GM18909 (cell line): ENCODE results near the gene ATG9A.
"Not testable (repeated sequence)": the region's sequence is repeated elsewhere in the genome, so short reads cannot be mapped to it uniquely, and the experiment has no call there.

Source experiments
- ATAC-seq: cut with Tn5 transposase; IDR thresholded peaks from one replicate; pipeline ENCODE4 v1.9.1; 2021; ENCODE audit warnings: mild to moderate bottlenecking; ENCODE audit not compliant: unreplicated experiment, poor library complexity

The ATG9A gene, protein sequence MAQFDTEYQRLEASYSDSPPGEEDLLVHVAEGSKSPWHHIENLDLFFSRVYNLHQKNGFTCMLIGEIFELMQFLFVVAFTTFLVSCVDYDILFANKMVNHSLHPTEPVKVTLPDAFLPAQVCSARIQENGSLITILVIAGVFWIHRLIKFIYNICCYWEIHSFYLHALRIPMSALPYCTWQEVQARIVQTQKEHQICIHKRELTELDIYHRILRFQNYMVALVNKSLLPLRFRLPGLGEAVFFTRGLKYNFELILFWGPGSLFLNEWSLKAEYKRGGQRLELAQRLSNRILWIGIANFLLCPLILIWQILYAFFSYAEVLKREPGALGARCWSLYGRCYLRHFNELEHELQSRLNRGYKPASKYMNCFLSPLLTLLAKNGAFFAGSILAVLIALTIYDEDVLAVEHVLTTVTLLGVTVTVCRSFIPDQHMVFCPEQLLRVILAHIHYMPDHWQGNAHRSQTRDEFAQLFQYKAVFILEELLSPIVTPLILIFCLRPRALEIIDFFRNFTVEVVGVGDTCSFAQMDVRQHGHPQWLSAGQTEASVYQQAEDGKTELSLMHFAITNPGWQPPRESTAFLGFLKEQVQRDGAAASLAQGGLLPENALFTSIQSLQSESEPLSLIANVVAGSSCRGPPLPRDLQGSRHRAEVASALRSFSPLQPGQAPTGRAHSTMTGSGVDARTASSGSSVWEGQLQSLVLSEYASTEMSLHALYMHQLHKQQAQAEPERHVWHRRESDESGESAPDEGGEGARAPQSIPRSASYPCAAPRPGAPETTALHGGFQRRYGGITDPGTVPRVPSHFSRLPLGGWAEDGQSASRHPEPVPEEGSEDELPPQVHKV

DNA sequence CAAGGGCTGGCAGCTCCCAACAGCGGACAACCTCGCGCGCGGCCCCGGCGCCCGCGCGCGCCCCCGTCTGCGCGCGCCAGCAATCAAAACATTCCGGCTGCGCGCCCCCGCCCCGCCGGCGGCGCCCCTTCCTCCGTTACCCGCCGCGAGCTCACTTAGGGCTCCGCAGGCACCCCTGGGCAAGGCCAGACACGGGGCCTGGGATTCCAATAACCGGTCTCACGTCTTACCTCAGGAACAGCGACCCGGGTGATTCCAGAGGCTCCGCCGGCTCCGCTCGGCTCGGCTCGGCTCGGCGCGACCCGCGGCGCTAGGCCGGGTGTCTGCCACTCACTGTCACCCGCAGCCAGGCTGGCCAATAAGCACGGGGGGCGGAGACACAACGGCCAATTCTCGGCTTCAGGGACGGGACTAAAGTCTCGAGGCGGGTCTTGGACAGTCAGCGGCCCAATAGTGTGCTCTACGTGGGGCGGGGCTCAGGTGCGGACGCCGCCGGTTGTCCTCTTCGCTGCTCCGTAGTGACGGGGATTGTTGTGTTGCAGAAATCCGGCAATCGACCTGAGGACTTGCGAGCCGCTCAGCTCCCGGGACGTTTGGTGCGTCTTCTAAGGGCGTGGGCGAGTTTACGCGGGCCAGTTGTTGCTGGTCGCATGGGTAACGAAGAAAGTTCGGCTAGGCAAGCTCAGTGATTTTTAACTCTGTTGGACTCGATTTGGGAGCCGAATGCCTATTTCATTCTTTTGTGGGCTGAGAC lies at the start of gene ATG9A, which contains the start of gene ANKZF1:
ATG9A (minus strand) TSS at position 332 of the 754 bp plus-strand sequence. CDS start 1,612 bp downstream, outside the sequence.
ANKZF1 (plus strand) TSS at position 502 of the 754 bp plus-strand sequence. CDS start 452 bp downstream, outside the sequence.
- ATAC-seq, result peak; percentile 97

DNA sequence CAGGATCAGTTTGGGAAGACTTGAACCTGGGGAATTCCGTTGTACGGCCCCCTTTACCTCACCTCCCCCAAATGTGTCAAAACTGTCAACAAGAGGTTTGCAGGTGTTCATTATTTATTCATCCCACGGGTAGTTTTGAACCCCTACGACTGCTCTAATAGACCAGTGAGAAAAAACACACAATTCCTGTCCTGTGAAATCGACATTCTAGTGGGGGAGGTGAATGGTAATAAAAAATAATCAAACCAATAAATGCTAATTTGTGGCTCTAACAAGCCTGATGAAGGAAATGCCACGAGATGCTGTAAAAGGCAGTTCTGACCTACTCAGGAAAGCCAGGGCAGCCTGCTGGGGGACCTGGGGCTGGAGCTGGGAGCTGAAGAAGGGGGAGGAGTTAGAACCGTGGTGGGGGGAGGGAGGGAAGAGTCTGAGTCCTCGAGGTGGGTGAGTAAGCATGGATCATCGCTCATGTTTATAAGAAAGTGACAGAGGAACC lies 49.3 kb upstream of the ATG9A start:
- no peak for ATAC-seq

DNA sequence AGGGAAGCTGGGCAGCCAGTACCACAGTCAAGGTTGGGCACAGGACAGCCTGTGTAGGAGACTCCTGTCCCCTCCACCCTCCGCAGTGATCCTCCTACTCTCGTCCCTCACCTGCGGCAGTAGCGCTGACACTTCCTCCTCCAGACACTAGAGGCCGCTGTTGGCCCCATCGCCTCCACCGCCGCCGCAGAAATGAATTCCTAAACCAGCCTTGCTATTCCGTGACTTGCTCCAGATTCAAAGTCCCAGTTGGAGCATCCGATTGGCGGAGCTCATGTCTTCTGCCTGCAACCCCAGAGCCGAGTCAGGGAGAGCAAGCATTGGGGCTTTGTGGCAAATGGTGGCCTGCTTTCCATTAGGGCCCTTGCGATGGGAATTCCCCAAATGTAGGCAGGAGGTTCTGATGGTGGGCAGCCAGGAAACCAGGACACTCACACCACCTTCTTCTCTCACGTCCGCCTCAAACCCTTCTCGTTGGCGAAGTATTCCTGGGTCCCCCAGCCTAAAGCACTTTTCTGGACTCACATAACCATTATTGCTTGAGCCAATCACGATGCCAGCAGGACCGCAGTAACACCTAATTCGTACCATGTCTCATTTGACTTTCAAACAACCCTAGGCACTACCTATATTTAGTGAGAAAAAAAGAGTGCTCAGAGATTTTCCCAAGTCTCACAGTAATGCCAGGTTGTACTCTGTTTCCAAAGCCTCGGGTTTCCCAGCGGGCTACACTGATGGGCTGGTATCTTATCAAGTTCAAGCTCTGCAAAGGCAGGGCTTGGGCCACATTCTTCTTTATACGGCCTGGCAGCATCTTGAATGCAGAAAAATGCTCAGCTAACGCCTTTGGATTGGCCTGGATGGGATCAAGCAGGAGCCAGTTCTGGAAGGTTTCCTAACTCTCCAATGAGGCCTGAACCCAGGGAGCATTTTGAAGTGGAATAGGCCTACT lies 48.5 kb upstream of the ATG9A start:
- ATAC-seq, result peak; percentile 28

GRCh38 chr2:219274361-219274921 lies 45.0 kb upstream of the ATG9A start:
- no peak for ATAC-seq

DNA sequence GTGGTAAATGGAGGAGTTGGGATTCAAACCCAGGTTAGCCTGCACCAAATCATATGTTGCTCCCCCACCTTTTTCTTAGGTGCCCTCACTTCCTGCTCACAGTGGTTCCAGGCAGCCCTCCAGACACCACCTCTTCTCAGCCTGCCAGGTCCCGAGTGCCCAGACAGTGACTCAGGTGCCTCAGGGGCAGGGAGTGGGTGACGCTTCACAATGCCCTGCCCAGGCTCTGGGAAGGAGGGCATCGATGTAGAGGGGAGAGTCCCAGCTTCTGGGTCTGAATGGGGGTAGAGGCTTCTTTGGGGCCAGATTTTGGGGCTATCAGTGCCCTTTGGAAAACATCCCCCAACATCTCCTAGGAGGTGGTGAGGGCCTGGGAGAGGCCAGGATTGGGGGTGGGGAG lies 44.5 kb upstream of the ATG9A start:
- ATAC-seq, result no peak

DNA sequence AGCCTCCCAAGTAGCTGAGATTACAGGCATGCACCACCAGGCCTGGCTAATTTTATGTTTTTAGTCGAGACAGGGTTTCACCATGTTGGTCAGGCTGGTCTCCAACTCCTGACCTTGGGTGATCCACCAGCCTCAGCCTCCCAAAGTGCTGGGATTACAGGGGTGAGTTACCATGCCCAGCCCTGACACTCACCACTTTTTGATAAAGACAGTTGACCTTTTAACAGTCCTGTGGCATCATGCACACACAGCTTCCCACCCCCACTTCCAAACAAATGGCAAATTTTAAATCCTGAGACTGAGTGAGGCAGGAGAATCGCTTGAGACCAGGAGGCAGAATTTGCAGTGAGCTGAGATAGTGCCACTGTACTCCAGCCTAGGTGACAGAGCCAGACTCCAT lies 43.6 kb upstream of the ATG9A start:
- no peak for ATAC-seq

DNA sequence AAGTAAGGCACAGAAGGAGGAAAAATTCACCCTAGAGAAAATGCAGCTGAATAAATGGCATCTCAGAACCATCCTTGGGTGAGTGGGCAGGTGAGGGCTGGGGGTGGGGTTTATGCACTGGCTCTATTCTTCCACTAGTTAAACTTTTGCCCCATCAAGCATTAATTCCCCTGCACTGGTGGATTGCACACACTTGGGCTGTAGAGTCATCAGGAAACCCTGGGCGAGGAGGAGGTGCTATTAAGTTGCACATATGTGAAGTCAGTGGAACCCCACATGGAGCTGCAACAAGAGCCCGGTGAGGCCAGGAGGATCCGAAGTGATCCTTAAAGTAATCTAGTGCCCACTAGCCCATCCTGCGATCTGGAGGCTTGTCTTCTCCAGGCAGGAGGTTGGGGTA lies 42.9 kb upstream of the ATG9A start:
- no peak for ATAC-seq

DNA sequence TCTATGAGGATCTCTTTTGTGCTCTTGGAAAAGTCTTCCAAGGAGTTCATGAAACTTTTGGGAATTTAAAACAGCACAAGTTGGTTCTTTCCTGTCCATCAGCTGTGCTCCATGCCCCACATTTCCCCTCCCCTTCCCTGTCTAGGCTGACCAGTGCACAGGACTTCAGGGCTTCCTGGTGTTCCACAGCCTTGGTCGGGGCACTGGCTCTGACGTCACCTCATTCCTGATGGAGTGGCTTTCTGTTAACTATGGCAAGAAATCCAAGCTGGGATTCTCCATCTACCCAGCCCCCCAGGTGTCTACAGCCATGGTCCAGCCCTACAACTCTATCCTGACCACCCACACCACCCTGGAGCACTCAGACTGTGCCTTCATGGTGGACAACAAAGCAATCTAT lies 41.6 kb upstream of the ATG9A start:
- ATAC-seq, result no peak

DNA sequence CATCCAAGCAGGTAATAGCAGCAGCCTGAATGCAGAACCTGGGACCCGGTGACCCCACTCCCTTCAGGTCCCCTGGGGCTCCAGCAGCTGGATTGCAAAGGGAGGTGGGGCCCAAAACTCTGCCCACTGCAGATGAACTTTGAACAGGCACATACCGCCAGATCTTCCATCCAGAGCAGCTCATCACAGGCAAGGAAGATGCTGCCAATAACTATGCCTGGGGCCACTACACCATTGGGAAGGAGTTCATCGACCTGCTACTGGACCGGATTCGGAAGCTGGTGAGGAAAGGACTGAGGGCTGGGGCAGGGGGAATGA lies 40.6 kb upstream of the ATG9A start:
- ATAC-seq, result no peak

GRCh38 chr2:219269362-219270054 lies 40.1 kb upstream of the ATG9A start:
- ATAC-seq, result no peak

DNA sequence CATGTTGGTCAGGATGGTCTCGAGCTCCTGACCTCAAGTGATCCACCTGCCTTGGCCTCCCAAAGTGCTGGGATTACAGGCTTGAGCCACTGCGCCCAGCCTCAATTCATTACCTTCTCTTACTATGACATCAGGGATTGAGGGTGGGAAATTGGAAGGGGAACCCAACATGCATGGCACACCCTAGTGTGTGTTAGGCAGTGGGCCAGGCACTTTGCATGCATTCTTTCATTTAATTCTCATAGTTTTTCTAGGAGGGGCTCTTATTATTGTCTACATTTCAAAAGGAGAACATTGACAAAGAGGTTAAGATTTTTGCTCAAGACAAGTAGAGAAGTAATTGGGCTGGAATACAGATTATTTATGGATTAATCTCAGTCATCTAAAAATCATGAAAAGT lies 38.9 kb upstream of the ATG9A start:
- ATAC-seq, result no peak

DNA sequence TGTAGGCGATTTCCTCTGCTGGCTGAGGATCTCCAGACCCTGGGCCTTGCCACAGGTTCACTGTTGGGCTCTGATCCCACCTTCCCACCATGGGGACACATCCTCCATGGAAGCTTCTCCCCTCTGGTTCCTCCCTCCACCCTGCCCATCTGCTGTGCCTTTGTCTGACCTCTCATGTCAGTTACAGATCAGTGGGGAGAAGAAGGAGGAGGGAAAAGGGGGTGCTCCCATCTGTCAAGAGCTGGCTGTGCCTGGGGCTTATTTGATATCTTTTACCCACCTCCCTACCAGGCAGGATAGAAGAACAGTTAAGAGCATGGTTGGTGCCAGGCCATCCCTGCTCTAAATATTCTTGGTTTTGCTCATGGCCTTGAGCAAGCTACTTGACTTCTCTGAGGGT lies 37.5 kb upstream of the ATG9A start:
- no peak for ATAC-seq

GRCh38 chr2:219266232-219266631 lies 36.8 kb upstream of the ATG9A start:
- ATAC-seq, result no peak

GRCh38 chr2:219261024-219261855 lies 31.8 kb upstream of the ATG9A start:
- no peak for ATAC-seq

- not testable (repeated sequence) for ATAC-seq
Observed at GRCh38 chr2:219258942-219259341, 29.5 kb upstream of the ATG9A start.

DNA sequence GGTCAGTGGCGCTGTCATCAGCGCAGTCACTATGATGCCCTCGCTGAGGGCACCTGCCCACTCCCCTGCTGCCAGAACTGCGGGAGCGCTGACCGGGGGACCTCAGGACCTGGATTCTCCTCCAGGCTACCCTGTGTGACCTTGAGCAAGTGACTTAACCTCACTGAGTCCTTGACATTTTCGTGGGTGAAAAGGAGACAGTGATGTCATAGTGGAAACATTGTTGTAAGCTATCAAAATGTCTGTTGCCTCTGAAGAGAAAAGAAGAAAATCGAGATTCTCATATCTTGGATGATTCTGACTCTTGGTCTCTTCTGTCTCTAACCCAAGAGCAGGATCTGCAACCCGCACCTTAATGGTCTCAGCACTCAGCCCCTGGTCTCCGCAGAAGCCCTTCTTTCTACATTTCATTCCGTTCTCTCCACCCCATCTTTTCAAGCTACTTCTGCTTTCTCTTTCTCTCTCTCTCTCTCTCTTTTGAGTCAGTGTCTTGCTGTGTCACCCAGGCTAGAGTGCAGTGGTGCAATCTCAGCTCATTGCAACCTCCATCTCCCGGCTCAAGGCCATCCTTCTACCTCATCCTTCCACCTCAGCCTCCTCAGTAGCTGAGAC lies 25.3 kb upstream of the ATG9A start:
- peak; percentile 27 for ATAC-seq
